Activated naive CD4-positive, alpha-beta T cell (primary cell): Measurements from ENCODE around the gene ATR.

Experiments
- DNase-seq, 4 experiments: peaks; one replicate each; lab custom pipeline; 2025; lab: John Stamatoyannopoulos, UW

ATR gene

DNA sequence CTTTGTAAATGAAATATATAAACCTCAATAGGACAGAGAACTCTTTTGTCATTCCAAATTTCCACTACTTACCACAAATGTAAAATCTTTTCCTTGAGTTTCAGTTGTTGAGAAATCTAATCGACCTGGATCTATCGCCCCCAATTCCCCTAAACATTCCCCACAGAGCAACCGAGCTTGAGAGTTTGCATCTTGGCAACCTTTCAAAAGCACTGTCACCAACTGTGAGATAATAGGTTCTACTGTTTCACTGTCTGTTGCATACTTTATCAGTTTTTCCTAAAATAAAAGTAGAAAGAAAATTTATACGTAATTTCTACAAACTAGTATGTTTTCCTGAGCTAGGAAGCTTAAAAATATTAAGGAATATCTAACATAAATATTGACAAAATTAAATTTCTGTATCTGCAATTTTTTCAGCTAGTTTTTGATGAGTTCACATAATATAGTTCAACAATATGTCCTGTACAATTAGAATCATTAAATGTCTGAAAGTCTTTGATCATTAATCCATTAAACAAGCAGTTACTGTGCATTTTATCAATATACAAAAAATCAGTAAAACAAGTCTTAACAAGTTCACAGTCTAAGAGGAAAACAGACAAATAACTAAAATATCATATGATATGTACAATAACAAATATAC, 54.5 kb downstream of the ATR start:
- no peak for DNase-seq

DNA sequence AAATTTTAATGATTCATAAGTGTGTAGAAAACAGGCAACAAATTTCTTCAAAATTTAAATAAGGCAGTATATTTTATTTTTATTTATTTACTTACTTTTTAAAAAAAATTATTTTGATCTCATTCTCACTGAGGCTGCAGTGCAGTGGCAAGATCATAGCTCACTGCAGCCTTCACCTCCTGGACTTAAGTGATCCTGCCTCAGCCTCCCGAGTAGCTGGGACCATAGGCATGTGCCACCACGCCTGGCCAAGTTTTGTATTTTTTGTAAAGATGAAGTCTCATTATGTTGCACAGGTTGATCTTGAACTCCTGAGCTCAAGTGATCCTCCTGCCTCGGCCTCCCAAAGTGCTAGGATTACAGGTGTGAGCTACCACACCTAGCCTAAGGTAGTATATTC, 69.5 kb downstream of the ATR start:
- DNase-seq = no peak

DNA sequence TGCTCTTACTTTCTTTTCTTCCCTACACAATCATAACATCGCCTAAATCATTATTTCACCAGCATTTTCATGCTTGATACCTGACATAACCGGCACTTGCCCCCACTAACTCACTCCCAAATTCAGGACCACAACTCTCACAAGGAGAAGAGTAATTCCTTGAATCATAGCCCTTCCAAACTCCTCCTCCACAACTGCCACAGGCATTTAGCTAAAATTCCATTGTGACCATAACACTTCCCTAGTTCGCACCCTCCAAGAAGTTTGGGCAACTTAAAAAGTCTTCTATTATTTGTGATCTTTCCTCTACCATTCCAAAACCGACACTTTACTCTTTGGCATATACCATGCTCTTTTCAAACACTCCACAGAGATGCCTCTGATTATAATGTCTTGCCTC, 71.3 kb downstream of the ATR start:
- DNase-seq = no peak

DNA sequence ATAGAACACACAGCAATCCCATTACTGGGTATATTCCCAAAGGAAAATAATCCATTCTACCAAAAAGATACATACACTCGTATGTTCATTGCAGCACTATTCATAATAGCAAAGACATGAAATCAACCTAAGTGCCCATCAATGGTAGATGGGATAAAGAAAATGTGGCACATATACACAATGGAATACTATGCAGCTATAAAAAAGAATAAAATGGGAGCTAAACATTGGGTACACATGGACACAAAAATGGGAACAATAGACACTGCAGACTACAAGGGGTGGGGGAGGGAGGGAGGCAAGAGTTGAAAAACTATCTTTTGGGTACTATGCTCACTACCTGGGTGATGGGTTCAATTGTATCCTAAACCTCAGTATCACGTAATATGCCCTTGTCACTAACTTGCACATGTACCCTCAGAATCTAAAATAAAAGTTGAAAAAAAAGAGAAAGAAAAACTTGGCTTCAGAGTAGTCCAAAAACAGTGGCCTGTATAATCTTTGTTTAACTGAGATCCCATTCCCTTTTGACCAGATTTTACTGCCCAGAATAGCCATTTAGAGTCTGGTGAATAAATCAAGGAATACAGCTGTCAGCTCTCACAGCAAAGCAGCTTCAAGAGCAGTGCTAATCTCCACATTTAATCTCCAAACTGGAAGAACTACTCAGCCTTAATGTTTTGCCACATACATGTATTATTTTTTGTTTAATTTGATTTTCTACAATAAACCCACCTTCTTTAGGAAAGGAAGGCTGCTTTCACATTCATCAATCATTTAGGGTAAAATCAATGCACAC, 76.1 kb downstream of the ATR start:
- DNase-seq = no peak

DNA sequence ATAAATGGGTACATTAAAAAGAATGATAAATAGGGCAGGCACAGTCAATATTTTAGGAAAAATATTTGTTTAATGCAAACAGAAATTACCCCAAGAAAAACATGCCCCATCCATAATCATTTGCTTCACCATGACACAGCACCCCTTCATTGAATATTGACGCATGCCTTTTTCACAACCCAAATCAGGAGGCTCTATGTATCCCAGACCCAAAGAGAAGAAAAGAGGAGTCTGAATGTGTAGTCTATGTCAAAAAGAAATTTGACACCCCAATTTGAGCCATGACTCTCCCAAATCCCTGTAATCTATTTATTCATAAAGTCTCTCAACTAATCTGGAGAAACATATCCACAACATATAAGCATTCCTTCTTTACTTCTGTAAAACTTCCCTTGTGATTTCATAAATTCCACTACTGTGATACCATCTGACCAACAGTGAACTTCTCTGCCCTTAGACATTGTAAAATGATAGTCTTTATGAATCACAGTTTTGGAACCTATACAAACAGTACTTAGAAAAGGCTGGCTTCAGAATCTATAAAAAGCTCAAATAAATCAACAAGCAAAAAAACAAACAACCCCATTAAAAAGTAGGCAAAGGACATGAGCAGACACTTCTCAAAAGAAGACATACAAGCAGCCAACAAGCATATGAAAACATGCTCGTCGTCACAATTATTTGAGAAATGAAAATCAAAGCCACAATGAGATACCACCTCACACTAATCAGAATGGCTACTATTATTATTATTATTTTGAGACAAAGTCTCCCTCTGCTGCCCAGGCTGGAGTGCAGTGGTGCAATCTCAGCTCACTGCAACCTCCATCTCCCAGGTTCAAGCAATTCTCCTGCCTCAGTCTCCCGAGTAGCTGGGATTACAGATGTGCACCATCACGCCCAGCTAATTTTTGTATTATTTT, 77.3 kb downstream of the ATR start:
- DNase-seq = no peak

DNA sequence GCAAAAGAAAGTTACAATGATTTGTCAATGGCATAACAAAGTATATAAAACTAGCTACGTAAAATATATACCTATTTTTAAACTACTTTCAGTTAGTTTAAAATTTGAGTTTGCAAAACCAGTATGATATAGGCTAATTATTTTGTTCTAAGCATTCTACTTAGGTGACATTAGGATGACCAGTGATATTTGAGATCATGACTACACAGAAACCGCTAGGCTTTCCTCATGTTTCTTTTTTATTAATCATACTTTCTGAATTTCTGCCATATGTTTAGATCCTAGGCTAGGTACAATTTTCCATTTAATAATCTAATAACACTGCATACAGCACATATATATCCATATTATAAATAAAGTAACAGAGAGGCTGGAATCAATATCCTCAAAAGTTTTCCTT, 78.3 kb downstream of the ATR start:
- DNase-seq = no peak

DNA sequence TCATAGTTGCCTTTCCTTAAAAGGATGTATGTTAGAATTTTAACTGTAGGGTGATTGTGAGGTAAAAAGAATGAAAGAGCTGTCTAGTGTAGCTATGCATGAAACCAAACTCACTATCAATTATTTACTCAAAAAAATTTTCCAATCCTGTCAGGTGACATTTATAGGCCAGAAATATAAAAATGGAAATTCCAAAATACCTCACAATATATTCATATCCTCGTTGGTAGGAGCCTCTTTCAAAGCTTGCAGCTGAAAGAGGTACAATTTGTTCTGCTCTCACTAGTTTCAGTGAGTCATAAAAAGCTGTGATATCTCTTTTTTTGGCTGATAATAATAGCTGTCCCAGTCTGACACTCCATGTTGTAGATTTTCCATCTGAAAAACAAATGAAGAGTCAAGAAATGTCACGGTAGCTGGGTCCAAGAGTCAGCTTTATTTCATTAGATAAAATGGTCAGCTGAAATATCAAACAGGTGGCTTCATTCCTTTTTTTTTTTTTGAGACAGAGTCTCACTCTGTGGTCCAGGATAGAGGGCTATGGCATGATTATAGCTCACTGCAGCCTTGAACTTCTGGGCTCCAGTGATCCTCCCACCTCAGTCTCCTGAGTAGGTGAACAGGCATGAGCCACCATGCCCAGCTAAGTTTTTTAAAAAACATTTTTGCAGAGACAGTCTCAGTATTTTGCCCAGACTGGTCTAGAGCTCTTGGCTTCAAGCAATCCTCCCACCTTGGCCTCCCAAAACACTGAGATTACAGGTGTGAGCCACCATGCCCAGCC, 79.9 kb downstream of the ATR start:
- no peak for DNase-seq

DNA sequence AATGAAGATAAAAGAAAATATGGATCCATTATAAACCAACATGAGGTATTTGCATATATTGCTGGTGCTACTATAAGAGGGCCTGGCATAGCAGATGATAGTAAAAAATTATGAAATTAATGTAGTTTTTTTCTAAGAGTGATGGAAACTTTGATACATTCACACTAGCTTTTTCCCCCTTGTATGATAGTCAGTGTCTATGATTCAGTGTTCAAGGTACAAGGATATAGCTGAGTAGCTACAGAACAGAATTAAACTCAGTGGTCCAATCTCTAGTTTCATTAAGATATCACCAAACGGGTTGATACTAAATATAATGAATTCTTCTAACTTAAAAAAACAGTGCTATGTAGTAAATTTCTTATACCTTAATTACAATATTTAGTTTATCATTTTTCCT, 80.8 kb downstream of the ATR start:
- no peak for DNase-seq

DNA sequence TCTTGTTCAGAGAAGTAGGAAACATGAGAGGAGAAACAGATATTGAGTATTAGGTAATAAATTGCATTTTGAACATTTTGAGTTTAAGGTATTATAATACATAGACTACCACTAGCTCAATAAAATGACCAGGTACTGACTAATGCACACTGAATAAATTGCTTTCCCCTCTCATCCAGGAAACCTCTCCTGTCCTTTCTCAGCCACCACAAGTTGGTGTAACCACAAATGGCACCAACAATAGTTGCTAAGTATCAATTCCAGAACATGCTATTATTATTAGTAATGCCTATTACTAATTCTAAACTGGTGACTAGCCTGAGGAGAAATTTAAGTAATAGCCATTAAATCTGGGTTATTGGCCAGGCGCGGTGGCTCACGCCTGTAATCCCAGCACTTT, 83.4 kb downstream of the ATR start:
- no peak for DNase-seq

DNA sequence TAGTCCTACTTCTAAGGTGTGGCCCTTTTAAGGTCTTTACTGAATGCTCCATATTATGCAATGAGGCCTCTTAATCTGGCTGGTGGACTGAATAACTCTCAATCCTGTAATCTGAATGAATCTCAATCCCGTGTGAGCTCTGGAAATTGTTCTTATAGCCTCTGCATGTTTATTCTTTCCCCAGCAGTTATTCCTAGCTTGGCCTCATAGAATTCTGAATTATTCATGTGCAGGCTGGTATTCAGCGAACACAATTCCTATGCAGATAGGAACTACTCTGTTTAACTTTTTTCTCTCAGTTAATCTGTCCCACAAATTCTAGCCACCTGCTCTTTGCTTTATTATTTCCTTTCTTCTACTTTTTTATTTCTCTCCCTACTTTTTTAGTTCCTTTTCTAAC, 86.3 kb downstream of the ATR start:
- no peak for DNase-seq

DNA sequence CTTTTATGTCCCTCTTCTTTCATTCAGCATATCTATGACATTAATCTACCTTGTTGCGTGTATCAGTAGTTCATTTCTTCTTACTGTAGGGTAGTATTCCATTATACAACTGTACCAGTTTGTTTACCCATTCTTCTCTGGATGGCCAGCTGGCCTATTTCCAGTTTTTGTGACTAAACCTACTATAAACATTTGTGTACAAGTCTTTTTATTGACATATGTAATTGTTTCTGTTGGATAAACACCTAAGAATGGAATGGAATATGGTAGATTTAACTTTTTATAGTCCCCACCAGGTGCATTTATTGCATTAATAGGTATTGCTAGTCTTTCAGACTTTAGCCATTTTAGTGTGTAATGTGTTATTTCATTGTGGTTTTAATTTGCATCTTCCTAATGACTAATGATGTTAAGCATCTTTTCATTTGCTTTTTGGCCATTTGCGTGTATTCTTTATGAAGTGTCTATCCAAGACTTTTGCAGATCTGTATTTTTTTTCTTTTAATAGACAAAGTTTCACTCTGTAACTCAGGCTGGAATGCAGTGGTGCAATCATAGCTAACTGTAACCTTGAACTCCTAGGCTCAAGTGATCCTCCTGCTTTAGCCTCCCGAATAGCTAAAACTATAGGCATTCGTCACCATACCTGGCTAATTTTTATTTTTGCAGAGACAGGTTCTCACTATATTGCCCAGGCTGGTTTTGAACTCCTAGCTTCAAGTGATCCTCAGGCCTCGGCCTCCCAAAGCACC, 88.8 kb downstream of the ATR start:
- DNase-seq = no peak

DNA sequence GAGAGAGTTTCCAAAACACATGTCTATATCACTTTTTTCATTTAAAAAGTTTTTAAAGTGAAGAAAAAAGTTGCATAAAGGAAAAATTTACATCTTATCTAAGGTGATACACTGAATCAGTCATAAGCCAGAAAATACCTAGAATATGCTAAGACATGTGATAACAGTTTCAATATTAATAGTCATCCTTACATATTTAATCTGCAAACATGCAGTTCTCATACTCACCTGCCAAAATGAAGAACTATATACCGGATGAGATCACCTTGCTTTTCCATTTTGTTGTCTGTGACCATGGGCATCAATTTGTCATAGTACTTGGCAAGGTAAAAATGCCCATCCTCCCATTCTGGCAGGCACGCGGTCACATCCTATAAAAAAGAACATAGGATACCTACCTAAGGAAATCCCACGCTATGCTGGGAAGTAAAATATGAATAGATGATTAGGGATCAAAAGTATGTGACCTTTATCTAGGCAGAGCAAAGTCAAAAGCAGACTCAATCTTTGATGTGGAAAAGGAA, 93.6 kb downstream of the ATR start:
- no peak for DNase-seq

DNA sequence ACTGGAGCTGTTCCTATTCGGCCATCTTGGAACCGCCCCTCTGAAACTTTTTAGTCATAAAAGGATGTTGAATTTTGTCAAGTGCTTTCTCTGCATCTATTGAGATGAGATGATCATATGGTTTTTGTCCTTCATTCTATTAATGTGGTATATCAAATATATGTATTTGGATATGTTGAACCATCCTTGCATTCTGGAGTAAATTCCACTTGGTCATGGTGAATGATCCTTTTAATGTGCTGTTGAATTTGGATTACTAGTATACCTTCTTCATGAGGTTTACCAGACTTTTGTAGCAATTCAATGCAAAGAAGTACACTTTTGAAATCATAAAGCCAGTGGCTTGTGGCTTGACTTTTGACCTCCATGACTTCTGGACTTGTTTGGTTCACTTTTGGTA, 97.3 kb downstream of the ATR start:
- no peak for DNase-seq

DNA sequence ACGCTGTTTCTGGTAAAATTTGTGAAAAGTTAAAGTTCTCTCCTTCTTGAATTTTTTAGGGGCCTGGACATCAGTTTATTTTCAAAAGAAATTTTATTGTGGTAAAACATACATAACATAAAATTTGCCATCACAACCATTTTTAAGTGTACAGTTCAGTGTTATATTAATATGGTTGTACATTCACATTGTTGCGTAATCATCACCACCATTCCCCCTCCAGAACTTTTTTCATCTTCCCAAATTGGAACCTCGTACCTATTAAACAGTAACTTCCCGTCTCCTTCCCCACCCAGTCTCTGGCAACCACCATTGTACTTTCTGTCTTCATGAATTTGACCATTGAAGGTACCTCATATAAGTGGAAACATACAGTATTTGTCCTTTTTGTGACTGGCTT, 107.7 kb downstream of the ATR start:
- no peak for DNase-seq

DNA sequence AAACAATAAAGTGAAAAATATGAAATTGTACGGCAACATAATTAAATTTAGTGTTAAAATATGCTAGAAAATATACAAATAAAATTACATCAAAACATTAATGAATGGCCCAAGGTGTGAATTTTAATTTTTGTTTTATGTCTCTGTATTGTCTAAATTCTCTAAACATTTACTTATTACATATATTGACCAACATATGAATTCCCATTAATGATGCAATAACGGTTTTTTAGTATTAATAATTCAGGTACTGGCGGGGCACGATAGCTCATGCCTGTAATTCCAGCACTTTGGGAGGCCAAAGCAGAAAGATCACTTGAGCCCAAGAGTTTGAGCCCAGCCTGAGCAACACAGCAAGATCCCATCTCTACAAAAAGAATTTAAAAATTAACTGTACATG, 110.1 kb downstream of the ATR start:
- no peak for DNase-seq

DNA sequence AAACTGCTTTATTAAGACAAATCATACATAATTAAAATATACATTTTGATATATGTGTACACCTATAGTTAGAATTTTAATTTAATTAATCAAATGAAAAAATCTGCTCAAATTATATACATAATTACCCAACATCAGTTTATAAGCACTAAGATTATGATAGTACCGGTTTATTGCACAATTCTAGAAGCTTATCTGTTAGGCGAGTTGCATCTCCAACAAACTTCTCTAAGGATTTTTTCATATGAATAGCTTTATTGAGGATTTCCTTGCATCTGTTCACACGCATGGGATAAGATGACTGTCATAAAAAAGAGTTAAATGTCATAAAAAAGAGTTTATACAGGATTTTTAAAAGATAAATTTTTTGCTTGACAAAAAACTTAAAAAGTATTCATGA, 110.8 kb downstream of the ATR start:
- no peak for DNase-seq

DNA sequence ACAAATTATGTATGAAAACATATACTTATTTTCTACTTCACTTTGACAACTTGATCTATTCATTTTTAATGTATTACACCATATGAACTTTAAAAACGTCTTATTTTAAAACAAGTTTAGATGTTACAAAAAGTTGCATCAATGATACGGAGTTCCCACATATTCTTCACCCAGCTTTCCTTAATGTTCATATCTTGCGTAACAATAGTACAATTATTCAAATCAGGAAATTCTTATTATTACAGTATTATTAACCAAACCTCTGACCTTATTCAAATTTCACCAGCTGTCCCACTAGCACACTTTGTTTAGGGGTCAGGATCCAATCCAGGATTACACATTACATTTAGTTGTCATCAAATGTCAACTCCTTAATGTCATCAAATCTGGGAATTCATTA, 117.8 kb downstream of the ATR start:
- DNase-seq = no peak

DNA sequence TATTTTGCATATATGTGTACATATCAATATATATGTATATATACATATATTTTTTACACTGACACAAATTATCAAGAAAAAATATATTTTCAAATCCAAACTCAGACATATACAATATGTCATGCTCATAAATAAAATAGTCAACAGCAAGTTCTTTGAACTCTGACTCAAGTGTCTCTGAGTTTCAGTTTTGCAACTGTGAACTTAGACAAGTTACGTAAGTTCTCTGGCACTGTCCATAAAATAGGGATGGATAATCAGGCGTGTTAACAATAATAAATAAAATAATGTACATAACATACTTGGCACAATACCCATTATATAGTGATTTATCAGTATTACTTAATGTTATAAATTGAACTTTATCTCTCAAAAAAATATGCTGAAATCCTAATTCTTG, 118.6 kb downstream of the ATR start:
- no peak for DNase-seq

DNA sequence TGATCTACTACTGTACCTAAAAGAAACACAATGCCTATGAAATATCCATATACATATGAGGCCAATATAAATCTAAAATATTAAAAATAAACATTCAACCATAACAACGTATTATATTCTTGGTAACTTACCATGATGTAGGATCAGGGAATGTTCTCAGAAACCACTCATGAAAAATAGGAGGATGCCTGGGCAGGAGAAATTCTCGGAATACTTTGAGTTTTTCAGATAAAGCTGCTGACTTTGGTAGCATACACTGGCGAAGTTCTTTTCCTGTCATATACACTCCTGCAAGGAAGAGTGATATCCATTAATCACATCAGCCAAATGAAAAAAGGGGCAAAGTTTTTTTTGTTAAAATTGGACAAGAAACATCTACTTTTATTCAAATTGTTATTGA, 119.4 kb downstream of the ATR start:
- no peak for DNase-seq

DNA sequence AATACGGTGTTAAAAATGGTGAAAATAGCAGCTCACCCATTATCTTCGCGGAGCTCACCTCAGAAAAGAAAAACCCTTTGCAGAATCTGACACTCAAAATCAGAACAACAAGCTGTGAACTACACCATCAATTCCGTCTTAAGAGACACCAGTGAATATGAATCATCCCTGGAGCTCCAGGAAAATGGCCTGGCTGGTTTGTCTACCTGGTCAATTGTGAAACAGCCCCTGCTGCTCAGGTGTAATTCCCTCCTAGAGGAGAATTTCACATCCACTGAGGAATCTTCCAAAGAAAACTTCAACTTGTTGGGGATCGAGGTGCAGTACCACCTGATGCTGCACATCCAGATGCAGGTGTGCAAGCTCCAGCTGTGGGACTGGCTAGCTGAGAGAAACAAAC, 127.7 kb downstream of the ATR start:
- no peak for DNase-seq

DNA sequence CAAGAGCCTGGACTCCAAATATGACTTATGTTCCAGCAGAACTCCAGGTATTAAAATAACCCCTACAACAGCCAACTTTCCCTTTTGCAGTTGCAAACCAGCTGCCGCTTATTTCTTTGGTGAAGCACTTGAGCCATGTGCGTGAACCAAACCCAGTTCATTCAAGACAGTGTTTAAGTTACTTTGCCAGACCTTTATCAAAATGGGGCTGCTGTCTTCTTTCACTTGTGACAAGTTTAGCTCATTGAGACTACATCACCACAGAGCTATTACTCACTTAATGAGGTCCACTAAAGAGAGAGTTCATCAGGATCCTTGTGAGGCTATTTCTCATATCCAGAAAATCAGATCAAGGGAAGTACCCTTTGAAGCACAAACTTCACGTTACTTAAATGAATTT, 128.3 kb downstream of the ATR start:
- DNase-seq = no peak
